Parathyroid adenoma (tissue), 2 donors: ENCODE measurements around the gene SLC35G6.
A peak's percentile ranks its signal among the peaks of the same experiment; 100 is the strongest.

ENCODE experiments used
- H2AFZ ChIP-seq: fragments of 300-600 bp; sonication (generic); one replicate; pipeline ENCODE4 v1.7.0; 2017; ENCODE audit warnings: antibody characterized with exemption, mild to moderate bottlenecking
- H3K27ac ChIP-seq: fragments of 300-600 bp; sonication (generic); one replicate; pipeline ENCODE4 v1.7.0; 2017
- H3K27me3 ChIP-seq: fragments of 300-600 bp; sonication (generic); one replicate; pipeline ENCODE4 v1.7.0; 2017; ENCODE audit warnings: low read length; ENCODE audit not compliant: control insufficient read depth, insufficient read depth
- H3K36me3 ChIP-seq: fragments of 300-600 bp; sonication (generic); one replicate; pipeline ENCODE4 v1.7.0; 2017; ENCODE audit warnings: low read length; ENCODE audit not compliant: control insufficient read depth, insufficient read depth
- H3K4me1 ChIP-seq: fragments of 300-600 bp; sonication (generic); one replicate; pipeline ENCODE4 v1.7.0; 2017; ENCODE audit warnings: control low read depth
- H3K4me2 ChIP-seq: fragments of 300-600 bp; sonication (generic); one replicate; pipeline ENCODE4 v1.7.0; 2017; ENCODE audit warnings: low read length
- H3K4me3 ChIP-seq: fragments of 300-600 bp; sonication (generic); one replicate; pipeline ENCODE4 v1.7.0; 2017; ENCODE audit warnings: low read depth, low read length
- H3K79me2 ChIP-seq: fragments of 300-600 bp; sonication (generic); one replicate; pipeline ENCODE4 v1.7.0; 2017; ENCODE audit warnings: control low read depth
- H3K9ac ChIP-seq: fragments of 300-600 bp; sonication (generic); one replicate; pipeline ENCODE4 v1.7.0; 2017; ENCODE audit warnings: mild to moderate bottlenecking
- H3K9me3 ChIP-seq: fragments of 300-600 bp; sonication (generic); one replicate; pipeline ENCODE4 v1.7.0; 2017; ENCODE audit warnings: low read length; ENCODE audit not compliant: control insufficient read depth
- TF ChIP-seq, protein P1 (sequence below): fragments of 300-600 bp; sonication (generic); IDR thresholded peaks from one replicate; pipeline ENCODE4 v1.7.0; 2017; ENCODE audit warnings: antibody characterized with exemption, mild to moderate bottlenecking
- donor health status: primary hyperparathyroidism.

Gene SLC35G6

DNA sequence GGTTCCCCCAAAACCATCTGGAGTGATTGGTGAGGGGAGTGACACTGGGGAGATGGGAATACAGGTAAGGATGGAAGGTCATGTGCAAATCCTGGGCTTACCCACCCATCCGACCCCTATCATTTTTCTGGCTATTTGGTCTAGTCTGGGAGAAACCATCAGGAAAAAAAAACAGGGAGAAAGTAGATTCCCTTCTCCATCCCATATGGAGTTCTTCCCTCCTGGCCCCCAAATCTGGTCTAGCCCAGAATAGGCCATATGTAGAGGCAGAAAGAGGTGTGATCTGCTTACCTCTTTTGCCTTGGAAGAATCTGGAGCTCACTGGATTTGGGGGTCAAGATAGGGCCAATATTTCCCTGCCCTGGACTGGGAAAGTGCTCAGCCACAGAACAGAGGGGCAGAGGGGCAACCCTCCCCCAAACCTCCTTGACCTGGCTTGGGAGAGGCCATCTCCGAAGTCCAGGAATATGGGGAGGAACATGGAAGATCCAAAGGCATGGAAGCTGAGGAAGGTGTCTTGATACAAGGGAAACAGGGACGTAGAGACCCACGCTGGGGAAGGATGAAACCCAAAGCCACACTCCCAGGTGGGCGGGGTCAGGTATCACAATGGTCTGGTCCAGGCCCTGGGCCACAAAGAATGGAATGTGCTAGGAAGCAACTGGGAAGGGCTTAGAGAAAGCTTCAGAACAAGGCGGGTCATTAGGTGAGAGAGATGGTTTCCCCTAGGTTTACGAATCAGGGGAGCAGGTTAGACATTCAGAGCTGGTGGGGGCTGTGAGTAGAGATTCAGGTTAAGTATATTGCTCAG is 20.2 kb upstream of the SLC35G6 start:
- Histone ChIP-seq H2AFZ (no peak overlapping the region), H3K36me3 (no peaks in the 10 kb centered on the region), H3K27me3 (no peaks in the 10 kb centered on the region), H3K79me2 (peaks cover 33% of the 10 kb centered on the region), H3K27ac (peak overlapping the region; percentile 33), H3K9me3 (no peaks in the 10 kb centered on the region), H3K4me2 (no peak overlapping the region), H3K4me1 (peaks cover 1% of the 10 kb centered on the region), H3K9ac (no peak overlapping the region), H3K4me3 (no peak overlapping the region)
- TF ChIP-seq, protein P1, sequence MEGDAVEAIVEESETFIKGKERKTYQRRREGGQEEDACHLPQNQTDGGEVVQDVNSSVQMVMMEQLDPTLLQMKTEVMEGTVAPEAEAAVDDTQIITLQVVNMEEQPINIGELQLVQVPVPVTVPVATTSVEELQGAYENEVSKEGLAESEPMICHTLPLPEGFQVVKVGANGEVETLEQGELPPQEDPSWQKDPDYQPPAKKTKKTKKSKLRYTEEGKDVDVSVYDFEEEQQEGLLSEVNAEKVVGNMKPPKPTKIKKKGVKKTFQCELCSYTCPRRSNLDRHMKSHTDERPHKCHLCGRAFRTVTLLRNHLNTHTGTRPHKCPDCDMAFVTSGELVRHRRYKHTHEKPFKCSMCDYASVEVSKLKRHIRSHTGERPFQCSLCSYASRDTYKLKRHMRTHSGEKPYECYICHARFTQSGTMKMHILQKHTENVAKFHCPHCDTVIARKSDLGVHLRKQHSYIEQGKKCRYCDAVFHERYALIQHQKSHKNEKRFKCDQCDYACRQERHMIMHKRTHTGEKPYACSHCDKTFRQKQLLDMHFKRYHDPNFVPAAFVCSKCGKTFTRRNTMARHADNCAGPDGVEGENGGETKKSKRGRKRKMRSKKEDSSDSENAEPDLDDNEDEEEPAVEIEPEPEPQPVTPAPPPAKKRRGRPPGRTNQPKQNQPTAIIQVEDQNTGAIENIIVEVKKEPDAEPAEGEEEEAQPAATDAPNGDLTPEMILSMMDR: no peak

DNA sequence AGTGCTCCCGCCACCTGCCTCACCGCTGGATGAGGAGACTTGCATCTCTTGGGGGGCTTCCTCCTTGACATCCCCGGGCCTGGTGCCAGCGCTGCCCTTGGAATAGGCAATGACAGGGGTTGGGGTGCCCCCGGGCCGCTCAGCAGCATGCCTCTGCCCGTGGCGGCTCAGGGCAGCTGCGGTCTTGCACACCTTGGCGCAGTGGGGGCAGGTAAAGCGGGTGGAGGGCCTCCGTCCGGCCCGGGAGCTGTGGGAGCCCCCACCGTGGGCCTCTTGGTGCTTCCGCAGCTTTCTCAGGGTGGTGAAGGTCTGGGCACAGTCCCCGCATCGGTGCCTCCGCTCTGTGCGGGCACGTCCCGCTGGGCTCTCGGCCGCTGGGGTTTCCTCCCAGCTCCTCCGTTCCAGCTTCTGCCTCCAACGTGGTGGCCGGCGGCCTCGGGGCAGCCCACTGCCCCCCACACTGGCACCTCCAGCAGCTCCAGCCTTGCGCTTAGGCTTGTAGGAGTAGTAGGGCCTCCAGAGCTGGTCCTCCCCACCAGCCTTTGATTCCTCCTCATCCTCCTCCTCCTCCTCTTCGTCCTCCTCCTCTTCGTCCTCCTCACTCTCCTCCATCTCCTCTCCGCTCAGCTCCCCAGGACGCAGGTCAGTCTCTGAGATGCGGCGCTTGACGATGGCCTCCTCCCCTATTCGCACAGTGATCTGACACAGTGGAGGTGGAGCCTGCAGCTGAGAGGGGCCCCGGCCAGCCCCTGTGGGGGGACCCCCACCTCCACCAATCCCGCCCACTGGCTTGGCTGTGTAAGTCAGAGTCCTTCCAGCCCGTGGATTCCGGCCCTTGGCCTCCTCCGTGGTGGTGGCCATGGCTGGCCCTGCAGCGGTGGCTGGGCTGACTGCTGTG is 18.5 kb upstream of the SLC35G6 start:
- no peak overlapping the region for H3K4me2 ChIP-seq
- peaks cover 44% of the 10 kb centered on the region for H3K79me2 ChIP-seq
- H3K9ac ChIP-seq: no peak overlapping the region

DNA sequence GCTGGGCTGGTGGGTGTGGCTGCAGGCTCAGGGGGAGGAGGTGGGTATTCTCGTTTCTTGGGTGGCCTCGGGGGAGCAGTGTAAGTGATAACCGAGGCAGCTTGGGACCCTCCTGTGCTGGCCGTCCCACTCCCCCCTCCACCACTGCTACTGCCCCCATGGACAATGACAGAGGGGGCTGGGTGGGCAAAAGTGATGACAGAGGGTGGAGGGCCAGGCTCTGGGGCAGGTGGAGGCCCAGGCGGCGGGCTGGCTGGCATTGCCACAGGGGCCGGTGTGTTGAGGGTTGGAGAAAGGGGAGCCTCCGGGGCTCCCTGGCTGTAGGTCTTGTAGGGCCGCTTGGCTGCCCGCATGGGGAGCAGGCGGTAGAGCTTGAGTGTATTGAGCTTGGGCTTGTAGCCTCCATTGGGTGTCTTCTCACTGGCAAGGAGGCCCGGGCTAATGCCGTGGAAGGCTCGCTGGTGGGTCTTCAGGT is 17.8 kb upstream of the SLC35G6 start:
- Histone ChIP-seq H2AFZ (no peak overlapping the region), H3K9ac (no peak overlapping the region), H3K9me3 (no peaks in the 10 kb centered on the region), H3K4me2 (no peak overlapping the region), H3K4me1 (peaks cover 21% of the 10 kb centered on the region), H3K27me3 (no peaks in the 10 kb centered on the region), H3K27ac (no peak overlapping the region), H3K79me2 (peaks cover 50% of the 10 kb centered on the region), H3K36me3 (no peaks in the 10 kb centered on the region), H3K4me3 (no peak overlapping the region)
- TF ChIP-seq, protein P1: no peak

More for the DNA sequence above, 18.5 kb upstream of the SLC35G6 start:
- TF ChIP-seq, protein P1: no peak
- Histone ChIP-seq H2AFZ (no peak overlapping the region), H3K9me3 (no peaks in the 10 kb centered on the region), H3K27me3 (no peaks in the 10 kb centered on the region), H3K4me1 (peaks cover 18% of the 10 kb centered on the region), H3K36me3 (no peaks in the 10 kb centered on the region), H3K27ac (no peak overlapping the region), H3K4me3 (no peak overlapping the region)

DNA sequence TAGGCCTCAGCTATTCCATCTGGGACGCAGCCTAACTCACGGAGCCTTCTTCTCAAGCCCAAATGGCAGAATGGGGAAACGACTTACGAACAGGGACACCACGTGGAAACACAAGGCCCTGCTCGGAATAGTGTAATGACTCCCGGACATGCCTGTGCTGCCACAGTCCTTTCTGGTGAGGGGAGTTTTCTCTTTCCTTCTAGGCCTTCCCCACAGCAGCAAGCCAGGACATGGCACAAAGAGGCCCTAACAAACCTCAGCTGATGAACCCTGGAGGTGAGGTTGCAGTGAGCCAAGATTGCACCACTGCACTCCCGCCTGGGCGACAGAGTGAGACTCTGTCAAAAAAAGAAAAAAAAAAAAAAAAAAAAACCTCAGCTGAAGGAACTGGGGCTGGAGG is 17.2 kb upstream of the SLC35G6 start:
- no peaks in the 10 kb centered on the region for H3K27me3 ChIP-seq
- H3K4me2 ChIP-seq: no peak overlapping the region
- no peaks in the 10 kb centered on the region for H3K9me3 ChIP-seq
- H3K27ac ChIP-seq: no peak overlapping the region
- no peak overlapping the region for H3K9ac ChIP-seq
- no peak overlapping the region for H3K4me3 ChIP-seq
- peaks cover 26% of the 10 kb centered on the region for H3K4me1 ChIP-seq
- no peak overlapping the region for H2AFZ ChIP-seq
- H3K36me3 ChIP-seq: no peaks in the 10 kb centered on the region
- H3K79me2 ChIP-seq: peaks cover 56% of the 10 kb centered on the region
- TF ChIP-seq, protein P1: no peak
